Mesenteric fat pad (tissue), 1 donor: ENCODE results near the gene HHAT. TPM values are rescaled to one million over a fixed set of nuclear protein-coding genes. Genes with fewer than 3 reads are reported as not detected.

ENCODE experiments used
- DNase-seq: peaks from one replicate; pipeline ENCODE4 v3.0.0-alpha.2; 2020; ENCODE audit warnings: low spot score
- total RNA-seq: library from RNA; stranded (reverse); fragmentation: NEBNext Ultra II Directional; extraction: Animal tissue kit (Norgen Biotek cat#: 25700); gene quantifications from one replicate; pipeline ENCODE4 v1.2.1, GENCODE V29; 2021
- donor health status: DM: yes; HTN: yes; CAD: no.

The HHAT gene
- total RNA-seq, 1 donor from 2014 or later: 2.5 TPM

- no peak for DNase-seq
These were observed 207.7 kb downstream of the HHAT start for GRCh38 chr1:210536254-210536961.

GRCh38 chr1:210540288-210540687 is 211.6 kb downstream of the HHAT start:
- no peak for DNase-seq

DNA sequence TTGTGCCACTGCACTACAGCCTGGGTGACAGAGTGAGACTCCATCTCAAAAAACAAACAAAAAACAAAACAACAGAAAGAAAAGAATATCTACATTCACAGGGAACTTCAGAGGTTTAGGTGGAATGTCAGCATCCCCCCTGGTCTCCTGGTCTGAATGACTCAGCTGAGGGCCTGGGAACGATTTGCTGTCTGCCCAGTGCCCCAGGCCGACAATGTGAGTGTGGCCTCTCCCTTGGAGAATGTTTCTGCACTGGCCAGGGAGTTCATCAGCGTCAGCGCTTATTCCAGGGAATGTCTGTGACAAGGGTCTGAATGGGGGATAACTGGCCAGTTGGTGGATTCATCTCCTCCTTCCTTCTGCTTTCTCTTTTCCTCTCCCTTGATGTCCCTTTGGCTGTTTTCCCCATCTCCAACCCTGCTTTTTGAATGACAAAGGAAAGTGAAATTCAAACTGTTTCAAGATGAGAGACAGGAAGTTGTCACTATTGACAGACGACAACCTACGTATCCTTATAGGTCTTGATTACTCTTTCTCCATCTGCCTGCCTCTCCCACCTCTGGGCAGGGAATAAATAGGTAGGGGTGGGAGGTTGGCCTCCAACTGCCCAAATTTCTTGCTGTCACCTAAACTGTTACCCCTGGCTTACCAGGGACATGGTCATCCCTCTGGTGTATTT is 213.1 kb downstream of the HHAT start:
- DNase-seq: no peak

- no peak for DNase-seq
These were observed 223.2 kb downstream of the HHAT start for GRCh38 chr1:210551899-210552298.

GRCh38 chr1:210553711-210554110 is 225.0 kb downstream of the HHAT start:
- DNase-seq: no peak

GRCh38 chr1:210554382-210554781 is 225.7 kb downstream of the HHAT start:
- no peak for DNase-seq

- no peak for DNase-seq
These were observed 227.8 kb downstream of the HHAT start for GRCh38 chr1:210556475-210556874.

DNA sequence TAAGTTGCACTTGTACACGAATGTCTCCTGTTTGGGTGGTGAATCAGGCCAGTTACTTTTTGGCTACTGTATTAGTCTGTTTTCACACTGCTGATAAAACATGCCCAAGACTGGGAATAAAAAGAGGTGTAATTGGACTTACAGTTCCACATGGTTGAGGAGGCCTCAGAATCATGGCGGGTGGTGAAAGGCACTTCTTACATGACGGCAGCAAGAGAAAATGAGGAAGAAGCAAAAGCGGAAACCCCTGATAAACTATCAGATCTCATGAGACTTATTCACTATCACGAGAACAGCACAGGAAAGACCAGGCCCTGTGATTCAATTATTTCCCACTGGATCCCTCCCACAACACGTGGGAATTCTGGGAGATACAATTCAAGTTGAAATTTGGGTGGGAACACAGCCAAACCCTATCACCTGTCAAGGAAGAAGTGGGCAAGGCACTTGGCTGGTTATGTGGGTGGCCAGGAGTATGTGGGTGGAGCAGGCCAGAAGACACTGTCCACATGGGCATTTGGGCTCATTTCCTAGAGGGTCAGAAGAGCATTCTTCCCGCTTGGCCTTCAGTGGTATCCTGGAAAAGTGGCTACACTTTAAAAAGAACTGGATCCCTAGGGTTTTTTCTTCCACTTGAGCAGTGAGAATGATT is 228.8 kb downstream of the HHAT start:
- no peak for DNase-seq

GRCh38 chr1:210558302-210558701 is 229.6 kb downstream of the HHAT start:
- DNase-seq: no peak

DNA sequence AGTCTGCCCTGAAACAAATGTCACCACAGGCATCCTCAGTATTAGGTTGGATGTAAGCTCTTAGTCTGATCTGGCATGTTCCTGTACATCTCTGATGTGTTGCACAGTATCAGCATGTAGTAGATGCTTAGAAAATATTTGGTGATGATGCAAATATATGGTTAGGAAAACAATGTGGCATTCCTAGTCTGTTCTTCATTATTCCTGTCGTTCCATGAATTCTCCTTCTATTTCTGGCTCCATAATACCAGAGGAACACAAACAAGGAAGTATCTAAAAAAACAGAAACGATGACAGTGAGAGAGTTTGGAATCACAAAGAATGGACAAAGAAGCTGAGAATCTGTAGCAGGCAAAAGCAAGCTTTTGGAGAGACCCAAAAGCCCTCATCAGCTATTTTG is 236.6 kb downstream of the HHAT start:
- DNase-seq: no peak

DNA sequence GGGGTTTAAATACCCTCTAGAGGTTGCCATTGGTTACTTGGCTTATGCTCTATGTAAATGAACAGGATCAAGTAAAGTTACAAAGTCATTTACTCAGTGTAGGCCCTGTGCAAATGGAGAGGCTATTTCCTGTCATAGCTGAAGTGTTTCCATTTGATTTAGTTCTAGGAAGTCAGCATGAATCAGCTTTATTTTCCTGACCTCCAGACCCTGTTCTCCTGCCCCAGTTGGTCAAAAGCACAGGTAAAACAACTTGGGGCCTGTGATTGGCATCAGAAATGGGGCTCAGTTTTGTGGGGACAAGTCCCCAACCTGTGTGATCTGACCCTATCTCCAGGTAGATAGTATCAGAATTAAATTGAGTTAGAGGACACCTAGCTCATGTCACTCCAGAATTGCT is 239.9 kb downstream of the HHAT start:
- no peak for DNase-seq

GRCh38 chr1:210570116-210570515 is 241.4 kb downstream of the HHAT start:
- DNase-seq: no peak

GRCh38 chr1:210571356-210572284 is 242.9 kb downstream of the HHAT start:
- no peak for DNase-seq

DNA sequence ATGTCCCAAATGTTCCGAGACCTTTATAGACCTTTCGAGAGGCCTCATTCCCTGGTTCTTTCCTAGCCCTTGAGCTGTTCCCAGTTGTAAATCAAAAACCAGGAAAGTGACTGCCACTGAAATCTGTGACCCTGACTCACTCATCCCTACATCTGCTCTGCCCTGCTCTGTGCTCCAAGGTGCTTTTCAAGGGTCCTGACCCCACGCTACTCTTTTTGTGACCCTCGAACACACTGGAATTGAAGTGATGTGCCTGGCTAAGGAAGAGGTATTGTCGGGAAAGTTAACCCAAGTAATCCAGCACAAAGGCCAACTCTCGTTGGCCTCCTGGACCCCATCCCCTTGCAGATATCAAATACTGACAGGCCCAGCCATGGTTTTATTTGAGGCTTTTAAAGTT is 244.4 kb downstream of the HHAT start:
- no peak for DNase-seq

GRCh38 chr1:210582205-210582970 is 253.7 kb downstream of the HHAT start:
- no peak for DNase-seq

DNA sequence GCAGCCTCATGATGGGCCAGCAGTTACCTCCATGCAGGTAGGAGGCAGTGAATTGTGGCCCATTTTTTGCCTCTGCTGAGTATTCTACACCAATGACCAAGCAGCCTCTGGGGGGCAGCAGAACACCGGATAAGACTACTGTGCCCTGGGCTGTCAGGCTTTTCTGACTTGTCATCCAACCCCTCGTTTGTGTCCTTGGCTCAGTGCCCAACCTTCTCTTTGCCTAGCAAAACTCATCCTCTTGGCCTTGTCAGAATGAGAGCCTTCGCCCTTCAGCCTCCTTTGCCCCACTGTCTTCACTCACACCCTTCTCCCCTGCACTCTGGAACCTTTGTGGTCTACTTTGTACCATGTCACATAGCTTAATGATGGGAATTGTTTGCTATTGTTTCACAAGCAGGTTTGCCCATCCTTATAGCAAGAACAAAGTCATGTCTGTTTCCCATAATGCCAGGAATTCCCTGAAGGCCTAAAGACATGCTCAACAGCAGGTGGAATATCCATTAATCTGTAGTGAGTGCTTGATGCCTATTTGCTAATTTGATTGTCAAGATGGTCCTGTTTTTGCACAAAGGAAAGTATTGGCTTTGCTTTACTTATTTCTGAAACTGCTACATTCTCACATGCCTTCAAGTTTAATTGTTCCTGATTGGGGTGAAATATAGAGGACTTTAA is 255.9 kb downstream of the HHAT start:
- no peak for DNase-seq

DNA sequence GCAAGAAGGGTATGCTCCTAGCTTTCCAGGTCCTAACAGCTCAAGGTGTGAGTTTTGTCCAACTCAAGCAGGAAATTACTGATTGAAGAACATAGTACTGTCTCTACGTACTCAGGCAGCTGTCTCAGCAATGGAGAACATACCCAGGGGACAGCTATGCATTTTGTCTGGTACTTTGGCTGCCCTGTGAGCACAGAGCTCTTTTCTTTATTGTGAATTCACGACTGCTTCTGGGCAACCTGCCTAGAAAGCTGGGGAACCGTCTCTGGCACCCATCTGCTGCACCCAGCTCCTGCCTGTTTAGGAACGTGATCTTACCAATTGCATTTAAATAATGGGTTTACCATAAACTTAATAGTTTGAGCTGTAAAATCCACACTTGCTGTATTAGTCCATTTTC is 258.1 kb downstream of the HHAT start:
- DNase-seq: no peak

DNA sequence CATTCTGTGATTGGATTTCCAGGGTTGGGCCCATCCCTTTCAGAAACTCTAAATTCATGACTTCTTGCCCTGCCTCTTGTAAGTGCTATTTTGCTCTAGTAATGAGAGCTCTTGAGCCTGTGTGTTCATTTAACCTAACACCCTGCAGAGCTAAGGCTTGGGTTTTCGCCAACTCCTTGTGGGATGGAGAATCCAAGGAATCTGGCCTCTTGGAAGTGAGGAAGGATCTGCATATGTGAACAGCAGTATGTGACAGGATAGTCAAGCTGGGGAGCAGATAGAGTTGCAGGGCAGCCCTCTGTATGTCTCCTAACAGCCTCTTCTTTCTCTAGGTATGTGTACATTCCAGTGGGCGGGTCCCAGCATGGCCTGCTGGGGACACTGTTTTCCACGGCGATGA is 258.9 kb downstream of the HHAT start:
- DNase-seq: no peak

DNA sequence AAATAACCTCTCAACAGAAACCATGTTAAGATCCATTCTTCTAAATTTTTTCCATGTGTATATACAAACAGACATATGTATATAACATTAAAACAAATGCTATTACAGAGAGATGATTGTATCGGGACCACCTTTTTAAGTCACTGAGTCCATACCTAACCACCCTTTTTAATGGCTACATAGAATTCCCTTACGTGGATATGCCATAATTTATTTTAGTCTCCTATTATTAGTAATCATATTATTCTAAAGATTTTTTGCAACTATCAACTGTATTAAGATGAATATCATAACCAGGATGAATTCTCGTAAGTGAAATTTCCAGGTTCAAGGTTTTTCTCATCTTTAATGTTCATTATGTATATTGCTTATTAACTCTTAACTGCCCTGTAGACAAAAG is 259.7 kb downstream of the HHAT start:
- no peak for DNase-seq

GRCh38 chr1:210588946-210589345 is 260.2 kb downstream of the HHAT start:
- DNase-seq: no peak
